ENCODE data around the gene TMCO2.
"Not testable (repeated sequence)": the region's sequence is repeated elsewhere in the genome, so short reads cannot be mapped to it uniquely, and the experiment has no call there.

Gene TMCO2

GRCh38 chr1:40247655-40248054, at the start of gene TMCO2:
TSS of gene TMCO2 (plus strand) at chr1:40247937. CDS start at chr1:40247994, 57 bp downstream.
- no peak for DNase-seq

DNA sequence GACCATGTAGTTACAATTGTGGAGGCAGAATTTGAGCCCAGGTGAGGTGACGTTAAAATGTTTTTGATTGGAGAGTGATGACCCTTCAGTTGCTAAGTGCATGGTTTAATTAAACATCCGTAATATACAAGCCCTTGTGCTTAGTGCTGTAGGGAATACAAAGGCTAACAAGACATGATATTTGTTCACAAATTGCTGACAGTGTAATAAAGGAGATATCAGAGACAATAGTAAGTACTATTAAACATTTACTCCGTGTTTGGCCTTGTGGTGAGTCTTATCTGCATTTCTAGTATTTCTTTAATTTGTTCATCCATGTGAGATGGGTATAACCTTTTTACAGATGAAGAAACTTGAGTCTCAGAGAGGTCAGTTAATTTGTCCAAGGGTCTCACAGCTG, 48.6 kb upstream of the TMCO2 start:
- DNase-seq, result no peak

- DNase-seq, result no peak
These were observed 42.9 kb upstream of the TMCO2 start for GRCh38 chr1:40204856-40205255.

GRCh38 chr1:40210511-40211204, 37.1 kb upstream of the TMCO2 start:
- DNase-seq, result no peak

GRCh38 chr1:40218333-40218732, 29.4 kb upstream of the TMCO2 start:
- no peak for DNase-seq

GRCh38 chr1:40221471-40221905, 26.2 kb upstream of the TMCO2 start:
- not testable (repeated sequence) for DNase-seq

- no peak for DNase-seq
These were observed 25.6 kb upstream of the TMCO2 start for GRCh38 chr1:40221977-40222772.

DNA sequence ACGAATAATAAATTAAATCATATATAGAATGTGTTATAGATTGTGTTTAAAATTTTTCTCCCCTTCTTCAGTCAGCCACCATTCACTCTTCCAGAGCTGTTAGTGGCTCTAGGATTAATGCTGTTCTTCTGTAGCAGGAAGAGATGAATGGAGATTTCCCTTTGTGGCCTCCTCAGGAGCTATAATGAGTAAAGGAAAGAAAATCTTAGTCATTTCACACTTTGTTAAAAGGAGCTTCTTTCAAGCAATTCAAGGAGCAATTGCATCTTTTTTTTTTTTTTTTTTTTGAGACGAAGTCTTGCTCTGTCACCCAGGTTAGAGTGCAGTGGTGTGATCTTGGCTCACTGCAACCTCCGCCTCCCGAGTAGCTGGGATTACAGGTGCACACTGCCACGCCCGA, 23.7 kb upstream of the TMCO2 start:
- DNase-seq, result no peak

DNA sequence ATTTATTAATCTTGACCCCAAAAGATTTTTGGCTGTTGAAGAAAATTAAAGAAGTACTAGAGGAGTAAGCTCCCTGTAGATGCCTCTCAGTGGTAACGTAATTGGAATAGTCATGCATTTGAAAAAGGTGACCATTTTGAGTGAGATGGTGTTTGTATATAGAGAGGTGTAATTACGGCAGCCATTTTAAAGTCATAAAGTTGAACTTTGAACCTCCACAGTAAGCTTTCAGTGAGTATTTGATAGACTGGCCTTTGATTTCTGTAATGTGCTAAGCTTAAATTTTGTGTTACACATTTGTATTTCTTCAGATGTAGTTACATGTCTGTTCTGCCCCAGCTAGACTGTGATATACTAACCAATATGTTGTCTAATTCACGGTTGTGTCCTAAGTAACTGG, 21.5 kb upstream of the TMCO2 start:
- no peak for DNase-seq

DNA sequence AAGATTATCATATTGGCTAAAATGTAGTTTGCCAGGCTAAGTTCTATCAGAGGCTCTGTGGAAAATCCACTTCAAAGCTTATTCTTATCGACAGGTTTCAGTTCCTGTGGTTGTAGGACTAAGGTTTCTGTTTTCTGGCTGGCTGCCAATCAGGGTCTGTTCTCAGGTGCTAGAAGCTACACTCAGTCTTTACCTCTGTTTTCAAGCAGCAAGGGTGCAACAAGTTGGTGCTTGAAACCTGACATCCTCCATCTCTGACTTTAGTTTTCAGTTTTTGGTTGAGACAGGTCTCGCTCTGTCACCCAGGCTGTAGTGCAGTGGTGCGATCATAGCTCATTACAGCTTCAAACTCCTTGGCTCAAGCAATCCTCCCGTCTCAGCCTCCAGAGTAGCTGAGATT, 15.3 kb upstream of the TMCO2 start:
- no peak for DNase-seq

DNA sequence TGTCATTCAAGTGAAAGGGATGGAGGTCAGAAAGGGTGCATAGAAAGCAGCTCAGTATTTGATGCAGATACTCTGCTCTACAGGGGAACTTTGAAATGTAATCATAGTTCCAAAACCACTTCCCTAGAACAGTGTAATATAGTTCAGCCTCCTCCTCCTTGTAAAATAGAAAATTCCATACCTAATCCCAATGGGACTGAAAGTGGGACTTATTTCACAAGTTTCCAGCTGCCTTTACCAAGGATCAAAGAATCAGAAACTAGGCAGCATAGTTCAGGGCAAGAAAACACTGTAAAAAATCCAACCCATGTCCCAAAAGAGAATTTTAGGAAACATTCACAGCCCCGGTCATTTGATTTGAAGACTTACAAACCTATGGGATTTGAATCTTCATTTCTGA, 8.1 kb upstream of the TMCO2 start:
- DNase-seq, result no peak

- no peak for DNase-seq
These were observed 7.3 kb upstream of the TMCO2 start for GRCh38 chr1:40240390-40240789.

DNA sequence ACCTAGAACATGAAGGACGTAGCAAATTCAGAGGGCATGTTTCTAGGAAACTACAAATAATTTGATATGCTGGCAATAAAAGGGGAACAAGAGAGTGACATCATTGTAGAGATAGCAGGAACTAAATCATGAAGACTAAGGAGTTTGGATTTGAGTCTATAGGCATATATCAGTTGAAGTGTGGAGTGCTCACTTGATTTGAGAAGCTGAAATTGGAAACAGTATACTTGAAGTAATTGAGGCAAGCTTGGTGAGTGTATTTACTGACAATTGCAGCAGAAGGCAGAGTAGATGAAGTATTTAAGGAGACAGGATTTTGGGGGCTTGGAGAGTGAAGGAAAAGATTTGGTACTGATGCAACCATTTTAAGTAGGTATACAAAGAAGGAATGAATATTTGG, 6.4 kb upstream of the TMCO2 start:
- DNase-seq, result no peak

- no peak for DNase-seq
These were observed 4.4 kb upstream of the TMCO2 start for GRCh38 chr1:40243351-40243750.

- DNase-seq, result peak in 1 of 14 donors; percentile 8
These were observed 3.5 kb upstream of the TMCO2 start for GRCh38 chr1:40244138-40244744.

DNA sequence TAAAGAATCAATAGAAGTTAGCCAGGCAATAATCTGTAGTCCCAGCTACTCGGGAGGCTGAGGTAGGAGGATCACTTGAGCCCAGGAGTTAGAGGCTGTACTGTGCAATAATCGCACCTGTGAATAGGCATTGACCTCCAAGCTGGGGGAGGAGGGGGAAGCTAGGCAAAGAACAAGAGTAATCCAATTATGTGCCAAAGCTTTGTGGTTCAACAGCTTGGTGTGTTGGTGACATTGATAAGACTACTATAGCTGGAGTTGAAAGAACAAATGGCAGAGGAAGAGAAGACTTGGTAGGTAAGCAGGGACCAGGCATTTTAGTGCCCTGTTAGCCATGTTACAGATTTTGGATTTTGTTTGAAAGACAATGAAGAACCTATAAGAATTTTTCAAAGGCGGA, 2.1 kb upstream of the TMCO2 start:
- DNase-seq, result no peak

DNA sequence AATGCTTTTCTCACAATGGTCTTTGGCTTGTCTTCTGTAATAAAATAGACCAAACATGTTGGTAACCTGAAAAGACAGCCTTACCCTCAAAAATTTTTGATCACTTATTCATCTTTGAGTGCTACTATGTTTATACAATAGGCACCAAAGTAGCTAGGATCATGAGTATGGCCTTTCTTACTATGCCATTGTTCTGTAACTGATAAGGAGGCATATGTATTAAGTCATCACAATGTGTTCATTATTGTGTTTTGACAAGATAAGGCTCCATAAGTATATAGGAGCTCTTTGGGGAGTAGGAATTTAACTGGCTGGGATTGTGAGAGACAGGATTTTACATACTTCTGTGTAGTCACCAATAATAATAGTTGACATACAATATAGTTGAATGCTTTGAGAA, 675 bp downstream of the TMCO2 start:
- no peak for DNase-seq

DNA sequence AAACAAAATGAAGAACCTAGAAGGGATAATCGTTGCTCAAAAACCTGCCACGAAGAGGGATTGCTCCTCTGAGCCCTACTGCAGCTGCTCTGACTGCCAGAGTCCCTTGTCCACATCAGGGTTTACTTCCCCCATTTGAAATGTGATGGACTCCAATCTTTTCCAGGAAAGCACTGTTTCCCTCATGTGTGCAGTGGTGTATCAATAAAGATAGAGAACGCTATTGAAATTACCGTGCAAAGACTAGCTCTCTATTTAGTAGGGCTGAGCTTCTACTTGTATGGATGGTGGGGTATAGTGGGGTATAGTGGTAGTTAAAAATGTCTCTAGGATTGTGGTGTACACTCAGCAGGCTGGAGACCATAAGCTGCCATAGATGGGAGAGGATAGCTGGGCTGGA, 3.7 kb downstream of the TMCO2 start:
- DNase-seq, result no peak

- DNase-seq, result no peak
These were observed 4.9 kb downstream of the TMCO2 start for GRCh38 chr1:40252601-40253000.

DNA sequence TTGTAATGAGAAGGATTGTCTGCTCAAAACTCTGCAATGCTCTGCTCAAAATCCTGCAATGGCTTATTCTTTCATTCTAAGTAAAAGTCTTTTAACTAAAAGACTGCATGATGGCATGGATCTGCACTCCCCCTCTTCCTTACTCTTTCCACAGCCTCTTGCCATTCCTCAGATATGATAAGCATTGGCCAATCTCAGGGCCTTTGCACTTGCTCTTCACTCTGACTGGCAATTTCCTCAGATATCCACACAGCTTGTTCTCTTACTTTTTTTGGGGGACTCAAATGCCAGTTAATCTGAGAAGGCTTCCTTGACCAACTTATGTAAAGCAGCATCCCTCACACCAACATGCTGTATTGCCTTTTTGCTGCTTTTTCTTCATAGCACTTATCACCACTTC, 7.5 kb downstream of the TMCO2 start:
- DNase-seq, result no peak

- no peak for DNase-seq
These were observed 8.8 kb downstream of the TMCO2 start for GRCh38 chr1:40256401-40257084.

- peak in 1 of 14 donors; percentile 37 for DNase-seq
These were observed 9.6 kb downstream of the TMCO2 start for GRCh38 chr1:40257313-40257687.

Data from C1 segment of cervical spinal cord (tissue), 14 donors.